Measurements from ENCODE around the gene STK35.

DNA sequence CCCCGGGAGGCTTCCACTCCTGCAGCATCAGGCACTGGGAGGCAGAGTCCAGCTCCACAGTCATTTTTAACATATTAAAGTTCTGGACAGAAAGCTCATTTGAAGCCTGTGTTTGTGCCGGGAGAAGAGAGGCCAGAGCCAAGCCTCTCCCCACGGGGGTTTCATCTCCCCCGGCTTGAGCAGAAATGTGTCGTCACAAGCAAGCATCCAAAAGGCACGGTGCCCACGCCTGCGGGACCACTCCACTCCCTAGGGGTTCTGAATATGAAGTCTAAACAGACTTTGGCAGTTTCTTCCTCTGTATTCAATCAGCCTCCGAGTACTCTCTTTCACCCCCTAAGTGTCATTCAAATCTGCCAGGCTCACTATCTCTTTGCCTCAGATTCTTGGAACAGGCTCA lies 75.3 kb downstream of the STK35 start:
- TF ChIP-seq CTCF (IDR thresholded peaks at IDR 0.05; ENCODE audit: poor library complexity) (no peak), EZH2 (IDR thresholded peaks at IDR 0.05; ENCODE audit: borderline replicate concordance) (no peak)
